Tibial artery (tissue), 4 donors: ENCODE measurements around the gene PIMREG.

ENCODE experiments used
- DNase-seq, 2 donors: peaks; one replicate each; pipeline ENCODE4 v3.0.0-alpha.2; 2019
- H3K27ac ChIP-seq, 2 donors: fragments of 200-600 bp; sonication (generic) in 1 of 2; 1 replicate in 1 of 2; 2 replicates in 1 of 2; pipeline ENCODE4 v1.5.1; 2018 to 2019; ENCODE audit warnings: mild to moderate bottlenecking in 1 of 2
- H3K27me3 ChIP-seq, 2 donors: fragments of 200-600 bp; sonication (generic) in 1 of 2; one replicate each; pipeline versions ENCODE4 v1.5.1 to v1.6.0; 2016 to 2019
- H3K36me3 ChIP-seq, 3 donors: fragments of 200-600 bp; sonication (generic) in 2 of 3; one replicate each; pipeline ENCODE4 v1.5.1; 2016 to 2019; ENCODE audit warnings: mild to moderate bottlenecking in 2 of 3
- H3K4me1 ChIP-seq, 4 donors: fragments of 200-600 bp; sonication (generic) in 2 of 4; 1 replicate in 3 of 4; 2 replicates in 1 of 4; pipeline ENCODE4 v1.5.1; 2016 to 2019
- H3K4me3 ChIP-seq, 2 donors: fragments of 200-600 bp; sonication (generic) in 1 of 2; 1 replicate in 1 of 2; 2 replicates in 1 of 2; pipeline ENCODE4 v1.5.1; 2018 to 2019; ENCODE audit warnings: mild to moderate bottlenecking in 2 of 2
- H3K9me3 ChIP-seq, 3 donors: fragments of 200-600 bp; sonication (generic) in 1 of 3; one replicate each; pipeline ENCODE4 v1.5.1; 2016 to 2019
- intact Hi-C: fragments of 100-400 bp; cut with DNase I; formaldehyde crosslinking; loops from one replicate; pipeline ENCODE4 v1.15.0; 2023; ENCODE audit warnings: low total_unique reads
- TF ChIP-seq, protein P1 (sequence below), 2 experiments: fragments of 200-600 bp in 1 of 2; fragments of 450-650 bp in 1 of 2; IDR thresholded peaks; one replicate each; pipeline ENCODE4 v1.5.1; 2017 to 2019; ENCODE audit warnings: antibody characterized with exemption in 2 of 2, mild to moderate bottlenecking in 1 of 2, moderate library complexity in 1 of 2

The PIMREG gene

DNA sequence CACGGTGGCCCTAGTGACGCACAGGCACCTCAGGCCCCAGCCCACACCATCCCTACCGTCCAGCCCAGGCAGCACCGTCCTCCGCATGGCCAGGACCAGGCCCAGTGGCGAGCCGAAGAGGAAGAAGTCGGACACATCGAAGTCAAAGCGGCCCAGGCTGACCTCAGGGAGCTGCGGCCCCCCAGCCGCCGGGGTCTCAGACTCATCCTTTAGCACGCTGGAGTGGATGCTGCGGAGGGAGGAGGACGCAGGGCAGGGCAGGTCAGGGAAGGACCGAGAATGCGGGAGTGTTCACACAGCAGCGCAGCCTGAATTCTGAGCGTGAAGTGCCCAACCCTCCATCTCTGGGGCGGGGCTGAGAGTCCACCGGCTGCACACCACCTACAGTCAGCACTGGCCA lies 30.1 kb downstream of the PIMREG start:
- Histone ChIP-seq H3K36me3 (no peaks in the 10 kb centered on the region), H3K27me3 (no peaks in the 10 kb centered on the region), H3K4me3 (no peak overlapping the region), H3K27ac (no peak overlapping the region), H3K4me1 (no peaks in the 10 kb centered on the region), H3K9me3 (no peaks in the 10 kb centered on the region)
- intact Hi-C loops = no loop called here
- TF ChIP-seq, protein P1, sequence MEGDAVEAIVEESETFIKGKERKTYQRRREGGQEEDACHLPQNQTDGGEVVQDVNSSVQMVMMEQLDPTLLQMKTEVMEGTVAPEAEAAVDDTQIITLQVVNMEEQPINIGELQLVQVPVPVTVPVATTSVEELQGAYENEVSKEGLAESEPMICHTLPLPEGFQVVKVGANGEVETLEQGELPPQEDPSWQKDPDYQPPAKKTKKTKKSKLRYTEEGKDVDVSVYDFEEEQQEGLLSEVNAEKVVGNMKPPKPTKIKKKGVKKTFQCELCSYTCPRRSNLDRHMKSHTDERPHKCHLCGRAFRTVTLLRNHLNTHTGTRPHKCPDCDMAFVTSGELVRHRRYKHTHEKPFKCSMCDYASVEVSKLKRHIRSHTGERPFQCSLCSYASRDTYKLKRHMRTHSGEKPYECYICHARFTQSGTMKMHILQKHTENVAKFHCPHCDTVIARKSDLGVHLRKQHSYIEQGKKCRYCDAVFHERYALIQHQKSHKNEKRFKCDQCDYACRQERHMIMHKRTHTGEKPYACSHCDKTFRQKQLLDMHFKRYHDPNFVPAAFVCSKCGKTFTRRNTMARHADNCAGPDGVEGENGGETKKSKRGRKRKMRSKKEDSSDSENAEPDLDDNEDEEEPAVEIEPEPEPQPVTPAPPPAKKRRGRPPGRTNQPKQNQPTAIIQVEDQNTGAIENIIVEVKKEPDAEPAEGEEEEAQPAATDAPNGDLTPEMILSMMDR (IDR thresholded peaks at IDR 0.05) = no peak
- DNase-seq = no peak

DNA sequence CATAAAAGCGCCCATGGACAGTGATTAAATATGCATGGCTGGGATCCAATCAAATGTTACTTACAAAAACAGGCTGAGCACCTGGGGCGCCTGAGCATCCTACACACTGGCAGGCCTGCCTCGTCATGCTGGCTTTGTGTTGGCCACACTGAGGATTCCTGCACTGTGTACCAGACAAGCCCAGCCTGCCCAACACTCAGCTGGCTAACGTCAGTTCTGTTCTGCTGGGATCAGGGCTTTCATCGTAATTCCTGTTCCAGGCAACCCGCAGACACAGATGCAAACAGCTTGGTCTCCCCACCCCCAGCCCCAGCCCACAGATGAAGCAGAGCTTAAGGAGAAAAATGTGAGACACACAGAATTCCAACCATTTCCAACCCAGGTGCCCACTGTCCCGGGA lies 30.7 kb downstream of the PIMREG start:
- Histone ChIP-seq H3K9me3 (no peaks in the 10 kb centered on the region), H3K27ac (no peak overlapping the region), H3K4me1 (no peaks in the 10 kb centered on the region), H3K4me3 (no peak overlapping the region), H3K36me3 (no peaks in the 10 kb centered on the region), H3K27me3 (no peaks in the 10 kb centered on the region)
- DNase-seq = no peak
- intact Hi-C loops = no loop called here
- TF ChIP-seq, protein P1 (IDR thresholded peaks at IDR 0.05) = no peak

DNA sequence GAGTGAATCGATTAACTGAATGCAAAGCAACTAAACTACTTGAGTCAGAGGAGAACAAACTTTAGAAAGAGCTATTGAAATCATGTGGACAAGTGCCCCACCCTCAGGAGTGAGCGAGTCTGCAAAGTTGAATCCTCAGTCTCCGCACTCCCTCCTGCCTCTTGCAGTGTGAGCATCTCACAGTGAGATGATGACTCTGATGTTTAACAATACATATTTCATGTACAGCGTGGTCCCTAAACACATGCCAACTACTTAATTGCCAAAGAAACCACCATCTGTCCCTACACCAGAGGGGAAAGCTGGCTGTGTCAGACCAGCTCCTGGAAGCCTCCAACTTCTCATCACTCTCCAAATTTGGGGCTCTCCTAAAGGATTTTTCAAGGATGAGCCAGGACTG lies 31.2 kb downstream of the PIMREG start:
- no peaks in the 10 kb centered on the region for H3K36me3 ChIP-seq
- TF ChIP-seq, protein P1 (IDR thresholded peaks at IDR 0.05) = no peak
- no peak for DNase-seq
- no peaks in the 10 kb centered on the region for H3K4me1 ChIP-seq
- H3K27ac ChIP-seq = no peak overlapping the region
- no peaks in the 10 kb centered on the region for H3K27me3 ChIP-seq
- H3K9me3 ChIP-seq = no peaks in the 10 kb centered on the region
- H3K4me3 ChIP-seq = no peak overlapping the region
- intact Hi-C loops = no loop called here

DNA sequence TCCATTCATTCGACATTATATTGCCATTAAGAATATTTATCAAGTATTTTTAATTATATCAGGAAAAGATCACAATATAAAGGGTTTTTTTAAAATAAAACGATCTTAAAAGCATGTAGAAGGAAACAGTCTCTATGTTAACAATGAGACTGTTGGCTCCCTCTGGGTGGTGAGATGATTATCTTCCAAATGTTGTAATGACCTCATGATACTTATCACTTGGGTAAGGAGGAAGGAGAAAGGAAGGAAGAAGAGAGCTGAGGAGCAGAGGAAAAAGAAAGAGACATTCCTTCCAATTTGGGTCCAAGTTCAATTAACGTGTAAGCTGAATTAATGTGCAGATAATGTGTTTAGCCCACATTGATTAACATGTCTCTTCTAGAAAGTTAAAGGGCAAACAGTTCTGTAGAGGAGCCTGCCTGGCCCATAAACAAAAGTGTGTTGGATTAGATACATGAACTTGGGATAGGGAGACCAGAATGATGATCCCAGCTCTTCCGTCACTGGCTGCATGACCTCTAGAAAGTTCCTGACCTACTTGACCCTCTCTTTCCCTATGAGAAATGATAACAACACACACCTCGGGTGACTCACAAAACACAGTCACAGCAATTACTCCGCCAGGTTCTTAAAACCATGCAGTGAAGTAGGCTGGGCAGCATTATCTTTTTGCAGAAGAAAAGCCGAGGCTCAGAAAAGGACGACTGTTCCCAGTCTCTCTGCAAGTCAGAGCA lies 32.0 kb downstream of the PIMREG start:
- TF ChIP-seq, protein P1 (IDR thresholded peaks at IDR 0.05) = no peak
- intact Hi-C loops = no loop called here
- H3K9me3 ChIP-seq = no peaks in the 10 kb centered on the region
- H3K4me1 ChIP-seq = no peaks in the 10 kb centered on the region
- H3K27ac ChIP-seq = no peak overlapping the region
- no peaks in the 10 kb centered on the region for H3K36me3 ChIP-seq
- H3K4me3 ChIP-seq = no peak overlapping the region
- H3K27me3 ChIP-seq = no peaks in the 10 kb centered on the region
- DNase-seq = no peak

DNA sequence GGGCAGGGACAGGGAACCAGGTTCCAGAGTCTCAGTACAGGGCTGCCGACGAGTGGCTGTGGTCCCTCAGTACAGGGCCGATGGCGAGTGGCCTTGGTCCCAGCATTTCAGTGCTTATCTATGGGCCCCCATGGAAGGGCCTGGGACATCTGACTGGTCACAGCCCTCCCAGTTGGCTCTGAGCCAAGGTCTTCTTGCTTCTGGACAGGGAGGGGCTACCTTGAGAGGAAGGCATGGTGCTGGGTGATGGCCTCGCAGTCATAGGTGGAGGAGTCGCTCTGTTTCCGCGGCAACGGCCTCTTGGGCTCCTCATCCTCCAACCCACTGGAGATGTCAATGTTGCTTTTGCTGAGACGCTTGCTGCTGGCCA lies 32.5 kb downstream of the PIMREG start:
- H3K4me1 ChIP-seq = no peaks in the 10 kb centered on the region
- DNase-seq = no peak
- H3K4me3 ChIP-seq = no peak overlapping the region
- TF ChIP-seq, protein P1 (IDR thresholded peaks at IDR 0.05) = no peak
- H3K27me3 ChIP-seq = no peaks in the 10 kb centered on the region
- no peaks in the 10 kb centered on the region for H3K36me3 ChIP-seq
- H3K27ac ChIP-seq = no peak overlapping the region
- intact Hi-C loops = no loop called here
- H3K9me3 ChIP-seq = no peaks in the 10 kb centered on the region
